HG02938 (cell line): ENCODE results near the gene ELOVL2.
"Not testable (repeated sequence)": the region's sequence is repeated elsewhere in the genome, so short reads cannot be mapped to it uniquely, and the experiment has no call there.

ENCODE experiments used
- ATAC-seq: cut with Tn5 transposase; IDR thresholded peaks from one replicate; pipeline ENCODE4 v1.9.1; 2021; ENCODE audit warnings: mild to moderate bottlenecking, moderate library complexity; ENCODE audit not compliant: unreplicated experiment

The ELOVL2 gene

DNA sequence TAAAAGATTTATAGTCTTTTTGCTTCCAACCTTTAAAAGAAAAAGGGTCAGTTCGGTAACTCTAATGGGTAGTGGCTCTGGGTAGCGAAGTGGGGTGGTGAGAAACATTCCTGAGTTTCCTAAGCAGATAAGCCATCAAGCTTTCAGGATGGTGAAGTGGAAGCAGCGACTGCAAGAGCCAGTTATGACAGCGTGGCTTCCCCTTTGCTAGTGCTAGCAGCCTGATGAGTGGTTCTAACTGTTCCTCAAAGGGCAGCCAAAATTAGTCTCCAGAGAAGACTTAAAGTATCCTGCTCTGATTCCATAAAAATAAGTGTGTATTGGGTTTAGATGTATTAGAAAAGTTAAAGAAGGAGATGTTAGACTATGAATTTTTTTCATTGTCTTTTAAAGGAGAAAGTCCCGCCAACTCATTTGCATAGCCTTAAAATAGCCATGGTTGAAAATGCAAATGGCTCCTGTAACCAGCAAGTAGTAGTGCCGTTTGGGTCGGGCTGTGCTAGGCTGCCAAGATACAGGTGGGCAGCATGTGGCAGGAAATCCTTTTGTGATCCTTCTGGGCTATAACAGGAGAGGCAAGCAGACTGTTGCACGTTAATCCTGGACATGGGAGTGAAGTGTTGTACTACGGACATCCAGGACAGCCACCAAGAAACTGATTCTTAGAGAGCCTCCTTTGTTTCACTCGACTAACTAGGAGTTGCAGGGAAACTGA, 18.0 kb downstream of the ELOVL2 start:
- peak; percentile 92 for ATAC-seq

GRCh38 chr6:11025130-11025529, 19.0 kb downstream of the ELOVL2 start:
- no peak for ATAC-seq

DNA sequence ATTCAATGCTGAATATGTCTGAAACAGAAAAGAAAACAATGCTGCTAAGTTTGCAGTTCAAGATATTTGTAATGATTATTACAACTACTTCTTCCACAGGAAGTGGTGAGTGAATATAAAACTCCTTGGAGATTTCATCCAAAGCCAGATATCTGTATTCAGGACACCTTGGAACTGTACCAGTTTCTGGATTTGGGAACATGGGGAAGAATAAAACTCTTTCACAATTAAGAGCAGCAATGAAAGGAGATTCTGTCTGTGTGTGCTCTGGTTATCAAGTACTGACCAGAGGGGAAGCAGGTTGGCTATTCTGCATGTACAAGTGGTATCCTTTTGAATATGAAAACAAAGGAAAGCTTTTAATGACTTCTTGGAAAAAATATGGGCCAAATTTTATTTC, 21.1 kb downstream of the ELOVL2 start:
- ATAC-seq = no peak

GRCh38 chr6:11021714-11022113, 22.4 kb downstream of the ELOVL2 start:
- ATAC-seq = no peak

- ATAC-seq = no peak
Observed at GRCh38 chr6:11021003-11021402, 23.1 kb downstream of the ELOVL2 start.

DNA sequence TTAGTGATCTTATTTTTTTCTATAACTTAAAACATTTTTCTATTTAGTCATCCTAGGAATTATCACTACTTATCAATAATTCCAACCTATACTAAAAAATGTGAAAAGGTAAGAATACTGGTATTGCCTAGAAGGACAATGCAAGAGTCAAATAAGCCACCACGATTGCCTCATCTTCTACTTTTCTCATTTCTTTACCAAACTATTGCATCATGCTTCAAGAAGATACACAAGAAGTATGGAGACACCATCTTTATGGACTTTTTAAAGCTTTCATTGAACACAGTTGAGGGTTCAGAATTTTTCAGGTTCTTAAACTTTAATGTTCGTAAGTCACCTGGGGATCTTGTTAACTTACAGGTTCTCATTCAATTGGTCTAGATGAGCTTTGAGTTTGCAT, 25.9 kb downstream of the ELOVL2 start:
- no peak for ATAC-seq

DNA sequence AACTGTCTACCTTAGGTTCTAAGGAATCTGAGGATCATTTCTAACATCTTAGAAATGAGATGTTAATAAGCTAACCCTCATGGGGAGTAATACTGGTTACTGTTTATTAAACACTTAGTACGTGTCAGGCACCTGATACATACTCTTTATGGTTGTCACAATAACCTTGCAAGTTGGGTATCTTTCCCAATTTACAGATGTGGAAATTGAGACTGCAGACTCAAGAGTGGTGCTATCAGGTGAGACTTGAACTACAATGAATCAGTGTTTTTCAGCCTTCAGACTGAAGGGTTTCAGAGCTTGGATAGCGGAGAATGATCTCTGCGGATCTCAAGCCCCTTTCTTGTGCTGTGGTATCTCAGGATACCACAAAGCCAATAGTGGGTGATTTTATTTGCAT, 27.0 kb downstream of the ELOVL2 start:
- ATAC-seq = no peak

DNA sequence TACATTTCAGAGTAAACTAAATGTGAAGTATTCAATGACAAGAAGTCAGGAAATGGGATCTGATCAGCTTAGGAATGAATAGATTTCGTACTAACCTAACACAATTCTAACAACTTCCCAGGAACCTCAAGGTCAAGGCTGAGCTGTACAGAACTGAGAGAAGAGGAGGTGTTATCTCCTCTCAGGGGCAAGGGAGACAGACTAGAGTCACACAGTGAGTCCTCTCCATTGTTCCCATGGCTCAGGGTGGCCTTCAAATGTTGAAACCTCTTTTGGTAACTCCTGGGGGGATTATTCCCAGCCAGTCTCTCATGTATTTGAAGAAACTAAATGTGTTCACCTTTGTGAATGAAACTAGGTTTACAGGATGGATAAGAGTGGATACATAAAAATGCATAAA, 27.7 kb downstream of the ELOVL2 start:
- no peak for ATAC-seq

DNA sequence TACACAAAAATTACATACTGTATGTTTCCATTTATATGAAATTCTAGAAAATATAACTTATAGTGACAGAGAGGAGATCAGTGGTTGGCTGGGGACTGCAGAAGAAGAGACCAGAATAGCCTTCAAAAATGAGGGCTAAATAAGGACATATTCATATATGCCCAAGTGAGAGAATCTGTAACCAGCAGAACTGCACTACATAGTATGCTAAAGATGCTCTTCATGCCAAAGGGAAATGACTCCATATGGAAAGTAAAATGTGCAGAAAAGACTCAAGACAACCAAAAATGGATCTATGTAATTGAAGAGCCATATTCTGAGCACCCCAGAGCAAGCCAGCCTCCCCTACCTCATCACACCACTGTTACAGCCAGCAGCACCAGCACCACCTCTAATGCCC, 29.0 kb downstream of the ELOVL2 start:
- no peak for ATAC-seq

- no peak for ATAC-seq
Observed at GRCh38 chr6:11013721-11014070, 30.4 kb downstream of the ELOVL2 start.

GRCh38 chr6:11012976-11013720, 31.0 kb downstream of the ELOVL2 start:
- no peak for ATAC-seq

DNA sequence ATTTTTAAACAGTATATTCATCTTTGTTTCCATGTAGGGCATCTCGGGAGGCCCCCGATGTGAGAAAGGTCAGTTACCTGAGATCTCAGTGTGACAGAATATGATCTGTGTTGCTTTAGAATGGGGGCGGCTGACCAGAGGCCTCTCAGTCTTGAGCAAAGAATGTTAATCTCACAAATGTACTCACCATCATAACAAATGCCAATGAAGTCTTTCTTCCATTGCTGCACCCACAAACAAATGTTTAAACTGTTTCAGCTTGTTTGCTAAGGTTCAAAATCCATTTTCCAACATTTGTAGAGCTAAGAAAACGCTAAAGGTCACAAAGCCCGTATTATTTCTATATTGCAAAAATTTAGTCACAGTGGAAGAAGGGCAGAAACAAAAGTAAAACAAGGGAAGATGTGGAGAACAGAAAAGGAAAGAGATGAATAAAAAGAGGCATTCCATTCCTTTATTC, 31.8 kb downstream of the ELOVL2 start:
- ATAC-seq = no peak

DNA sequence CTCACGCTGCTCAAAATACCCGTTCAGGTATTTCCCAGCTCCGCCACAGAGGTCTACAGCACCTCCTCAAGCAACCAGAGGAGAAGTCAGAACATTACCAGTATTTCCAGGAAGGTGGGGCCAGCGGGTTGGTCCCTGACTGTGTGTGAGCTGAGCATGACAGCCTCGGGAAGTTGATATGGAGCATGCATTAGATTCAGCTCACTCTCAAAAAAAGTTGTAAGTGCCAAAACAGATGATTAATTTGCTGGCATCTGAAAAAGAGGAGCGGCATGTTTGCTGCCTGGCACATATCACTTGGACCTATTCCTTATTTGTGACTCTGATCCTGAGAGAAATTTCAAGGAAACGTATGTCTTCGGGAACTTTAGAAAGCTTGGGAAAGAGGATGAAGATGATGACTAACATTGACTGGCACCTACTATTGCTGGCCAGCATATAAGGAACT, 32.3 kb downstream of the ELOVL2 start:
- no peak for ATAC-seq

GRCh38 chr6:11009353-11009752, 34.8 kb downstream of the ELOVL2 start:
- peak; percentile 86 for ATAC-seq

DNA sequence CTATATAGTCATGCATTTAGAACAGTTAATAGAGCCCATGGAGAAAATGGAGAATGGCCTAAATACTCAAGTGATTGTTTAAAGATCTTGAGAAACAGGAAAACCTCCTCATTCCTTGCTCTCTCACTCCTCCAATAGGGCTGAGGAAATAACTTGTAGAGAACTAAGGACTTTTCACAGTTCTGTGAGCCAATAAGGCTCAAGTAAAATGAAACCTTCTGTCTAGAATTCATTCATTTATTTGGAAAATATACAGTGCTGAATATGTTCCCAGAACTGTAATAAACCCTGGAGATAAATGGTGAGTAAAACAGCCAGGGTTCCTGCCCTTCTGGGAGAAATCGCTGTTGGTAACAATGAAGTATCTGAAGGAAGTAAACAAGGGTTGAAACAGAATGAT, 35.3 kb downstream of the ELOVL2 start:
- no peak for ATAC-seq

DNA sequence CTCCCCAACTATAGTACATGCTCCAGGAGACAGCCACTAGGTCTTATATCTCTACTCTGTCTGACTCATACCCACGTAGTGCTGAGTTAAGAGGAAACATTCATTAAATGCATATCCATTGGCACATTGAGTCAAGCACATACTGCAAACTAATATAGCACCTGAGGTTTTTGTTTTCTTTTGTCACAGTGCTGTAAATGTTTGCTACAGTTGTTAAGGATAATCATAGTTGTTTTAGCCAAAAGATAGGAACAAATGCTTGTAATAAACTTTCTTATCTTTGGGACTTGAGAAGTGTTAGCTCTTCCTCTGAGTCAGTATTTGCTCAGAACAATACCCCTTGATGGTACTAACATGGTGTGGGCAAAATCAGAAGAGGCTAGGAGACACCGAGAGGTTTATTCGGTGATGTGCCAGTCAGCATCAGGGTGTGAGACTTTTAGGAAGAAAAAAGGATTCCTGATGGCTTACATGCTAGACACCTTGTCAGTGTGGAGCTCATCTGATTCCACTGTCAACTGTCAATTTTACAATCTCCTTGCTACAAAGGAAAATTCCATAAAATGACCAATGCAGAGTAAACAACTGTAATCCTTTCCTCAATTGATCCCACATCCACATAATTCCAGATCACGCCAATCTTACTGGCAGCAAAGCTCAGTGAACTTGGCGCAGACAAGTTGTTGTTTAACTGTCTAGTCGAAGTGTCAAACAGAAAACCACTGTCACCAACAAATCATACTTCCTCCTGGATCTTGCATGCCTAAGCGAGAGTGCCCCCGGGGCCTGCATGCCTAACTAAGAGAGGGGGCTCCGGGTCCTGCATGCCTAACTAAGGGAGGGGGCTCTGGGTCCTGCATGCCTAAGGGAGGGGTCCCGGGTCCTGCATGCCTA, 36.1 kb downstream of the ELOVL2 start:
- no peak for ATAC-seq

- no peak for ATAC-seq
Observed at GRCh38 chr6:11006061-11006460, 38.0 kb downstream of the ELOVL2 start.

DNA sequence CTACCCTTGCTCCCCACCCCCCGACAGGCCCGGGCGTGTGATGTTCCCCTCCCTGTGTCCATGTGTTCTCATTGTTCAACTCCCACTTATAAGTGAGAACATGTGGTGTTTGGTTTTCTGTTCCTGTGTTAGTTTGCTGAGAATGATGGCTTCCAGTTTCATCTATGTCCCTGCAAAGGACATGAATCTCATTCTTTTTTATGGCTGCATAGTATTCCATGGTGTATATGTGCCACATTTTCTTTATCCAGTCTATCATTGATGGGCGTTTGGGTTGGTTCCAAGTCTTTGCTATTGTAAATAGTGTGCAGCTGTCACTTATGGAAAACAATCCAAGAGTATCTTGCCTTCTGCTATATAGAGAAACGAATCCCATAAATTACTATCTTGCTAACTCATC, 40.8 kb downstream of the ELOVL2 start:
- ATAC-seq = not testable (repeated sequence)

GRCh38 chr6:11002176-11002575, 41.9 kb downstream of the ELOVL2 start:
- ATAC-seq = no peak

GRCh38 chr6:10999994-11000393, 44.1 kb downstream of the ELOVL2 start:
- no peak for ATAC-seq

- no peak for ATAC-seq
Observed at GRCh38 chr6:10995114-10995707, 48.9 kb downstream of the ELOVL2 start.
